ENCODE data around the gene FITM2.

GRCh38 chr20:44360221-44360620, 49.2 kb upstream of the FITM2 start:
- TF ChIP-seq EZH2 (IDR thresholded peaks at IDR 0.05; ENCODE audit: insufficient read depth, poor library complexity, severe bottlenecking) (no peak), EZH2phosphoT487 (IDR thresholded peaks at IDR 0.05; ENCODE audit: insufficient read depth, low read depth) (no peak)
